ENCODE measurements around the gene FGF14. TPM values are rescaled to one million over a fixed set of nuclear protein-coding genes. Genes with fewer than 3 reads are reported as not detected.

Gene FGF14
- total RNA-seq, 1 donor from 2014 or later, result not detected

GRCh38 chr13:101785858-101786257, 616.0 kb downstream of the FGF14 start:
- Histone ChIP-seq H3K36me3 (no peaks in the 10 kb centered on the region), H3K4me3 (no peak overlapping the region), H3K4me1 (no peaks in the 10 kb centered on the region), H3K27ac (no peak overlapping the region), H3K9me3 (no peaks in the 10 kb centered on the region), H3K27me3 (no peaks in the 10 kb centered on the region)
- intact Hi-C loops (cut with DNase I), result no loop called here
- no peak for DNase-seq (ENCODE audit: low spot score in 2 of 2)
- TF ChIP-seq CTCF (IDR thresholded peaks at IDR 0.05), result no peak

- no peak overlapping the region for H3K4me3 ChIP-seq
- no peak overlapping the region for H3K27ac ChIP-seq
- no peaks in the 10 kb centered on the region for H3K9me3 ChIP-seq
- no peak for DNase-seq (ENCODE audit: low spot score in 2 of 2)
- intact Hi-C loops (cut with DNase I), result no loop called here
- no peak for TF ChIP-seq CTCF (IDR thresholded peaks at IDR 0.05)
- no peaks in the 10 kb centered on the region for H3K27me3 ChIP-seq
- no peaks in the 10 kb centered on the region for H3K4me1 ChIP-seq
- no peaks in the 10 kb centered on the region for H3K36me3 ChIP-seq
Measured at GRCh38 chr13:101784313-101784712, 617.5 kb downstream of the FGF14 start.

GRCh38 chr13:101783554-101783953, 618.3 kb downstream of the FGF14 start:
- H3K27ac ChIP-seq, result no peak overlapping the region
- H3K4me1 ChIP-seq, result no peaks in the 10 kb centered on the region
- DNase-seq (ENCODE audit: low spot score in 2 of 2), result no peak
- no peak overlapping the region for H3K4me3 ChIP-seq
- intact Hi-C loops (cut with DNase I), result no loop called here
- H3K27me3 ChIP-seq, result no peaks in the 10 kb centered on the region
- no peaks in the 10 kb centered on the region for H3K36me3 ChIP-seq
- no peak for TF ChIP-seq CTCF (IDR thresholded peaks at IDR 0.05)
- no peaks in the 10 kb centered on the region for H3K9me3 ChIP-seq

GRCh38 chr13:101780211-101780610, 621.6 kb downstream of the FGF14 start:
- H3K36me3 ChIP-seq, result no peaks in the 10 kb centered on the region
- no peak for TF ChIP-seq CTCF (IDR thresholded peaks at IDR 0.05)
- no peaks in the 10 kb centered on the region for H3K4me1 ChIP-seq
- no peak for DNase-seq (ENCODE audit: low spot score in 2 of 2)
- no peaks in the 10 kb centered on the region for H3K9me3 ChIP-seq
- intact Hi-C loops (cut with DNase I), result no loop called here
- no peak overlapping the region for H3K27ac ChIP-seq
- no peaks in the 10 kb centered on the region for H3K27me3 ChIP-seq
- no peak overlapping the region for H3K4me3 ChIP-seq

GRCh38 chr13:101779147-101779546, 622.7 kb downstream of the FGF14 start:
- no peak overlapping the region for H3K4me3 ChIP-seq
- no peaks in the 10 kb centered on the region for H3K4me1 ChIP-seq
- TF ChIP-seq CTCF (IDR thresholded peaks at IDR 0.05), result no peak
- no peaks in the 10 kb centered on the region for H3K36me3 ChIP-seq
- no peaks in the 10 kb centered on the region for H3K27me3 ChIP-seq
- no peak for DNase-seq (ENCODE audit: low spot score in 2 of 2)
- intact Hi-C loops (cut with DNase I), result no loop called here
- H3K27ac ChIP-seq, result no peak overlapping the region
- H3K9me3 ChIP-seq, result no peaks in the 10 kb centered on the region

GRCh38 chr13:101775267-101775666, 626.6 kb downstream of the FGF14 start:
- DNase-seq (ENCODE audit: low spot score in 2 of 2), result no peak
- no peaks in the 10 kb centered on the region for H3K36me3 ChIP-seq
- H3K27me3 ChIP-seq, result no peaks in the 10 kb centered on the region
- intact Hi-C loops (cut with DNase I), result no loop called here
- H3K4me1 ChIP-seq, result no peaks in the 10 kb centered on the region
- no peak for TF ChIP-seq CTCF (IDR thresholded peaks at IDR 0.05)
- H3K4me3 ChIP-seq, result no peak overlapping the region
- H3K9me3 ChIP-seq, result no peaks in the 10 kb centered on the region
- no peak overlapping the region for H3K27ac ChIP-seq

Data from ascending aorta (tissue), 2 donors.